Endothelial cell of umbilical vein (primary cell): Measurements from ENCODE around the gene PLEKHG4B. TPM values are rescaled to one million over a fixed set of nuclear protein-coding genes. Genes with fewer than 3 reads are reported as not detected.

Source experiments
- BruUV-seq: library from RNA; stranded (reverse); fragments of 400-500 nt; replicated peaks from 2 replicates; lab custom pipeline; 2021; lab: Mats Ljungman, UMichigan
- CTCF ChIA-PET: fragments of 300-600, 350-600 bp; sonication (Branson Sonifier 250); formaldehyde crosslinking; loops from one replicate; lab custom pipeline; 2021; ENCODE audit warnings: antibody characterized with exemption, inconsistent platforms; lab: Charles Lee
- POLR2A ChIA-PET: fragments of 300-600, 350-600 bp; sonication (Branson Sonifier 250); formaldehyde crosslinking; loops from one replicate; lab custom pipeline; 2021; ENCODE audit warnings: antibody characterized with exemption, inconsistent platforms; lab: Charles Lee
- DNase-seq: peaks from one replicate; pipeline ENCODE4 v3.0.0-alpha.2; 2011; ENCODE audit warnings: low read depth, low spot score
- FAIRE-seq: peaks from 2 replicates; lab custom pipeline; 2011; peaks lifted over from hg19 to GRCh38; lab: Jason Lieb, UNC
- H2AFZ ChIP-seq: 2 replicates; pipeline ENCODE4 v1.6.0; 2012; ENCODE audit warnings: low read depth, low read length, control low read depth, inconsistent platforms
- H3K27ac ChIP-seq: 2 replicates; pipeline ENCODE4 v1.5.1; 2011; ENCODE audit warnings: low read depth, mild to moderate bottlenecking, control low read depth, low read length, moderate library complexity; ENCODE audit not compliant: insufficient read depth
- H3K27me3 ChIP-seq, 2 experiments: 2 replicates each; pipeline versions ENCODE4 v1.6.0 to v1.6.1; 2011; ENCODE audit warnings: low read length in 2 of 2, mixed read lengths in 1 of 2; ENCODE audit not compliant: control insufficient read depth in 2 of 2, insufficient read depth in 2 of 2
- H3K36me3 ChIP-seq, 2 experiments: 2 replicates in 1 of 2; 3 replicates in 1 of 2; pipeline ENCODE4 v1.5.1; 2011; ENCODE audit warnings: low read length in 2 of 2, mild to moderate bottlenecking in 1 of 2, moderate library complexity in 1 of 2; ENCODE audit not compliant: control insufficient read depth in 2 of 2, insufficient read depth in 2 of 2; ENCODE audit errors: extremely low read depth in 1 of 2
- H3K4me1 ChIP-seq: 3 replicates; pipeline ENCODE4 v1.5.1; 2011; ENCODE audit warnings: mild to moderate bottlenecking, low read length; ENCODE audit not compliant: control insufficient read depth, insufficient read depth; ENCODE audit errors: extremely low read depth
- H3K4me2 ChIP-seq: 2 replicates; pipeline ENCODE4 v1.6.1; 2011; ENCODE audit warnings: low read length, control low read depth, mixed read lengths; ENCODE audit not compliant: insufficient read depth
- H3K4me3 ChIP-seq, 3 experiments: fragments of 200-600 bp in 1 of 3; sonication (generic), shearing (Covaris generic) in 1 of 3; replicated peaks in 1 of 3; 2 replicates each; pipeline ENCODE4 v1.5.1; 2011 to 2016; ENCODE audit warnings: control low read depth in 3 of 3, low read length in 3 of 3, mild to moderate bottlenecking in 2 of 3, inconsistent platforms in 1 of 3, low read depth in 1 of 3, moderate library complexity in 1 of 3; ENCODE audit not compliant: insufficient read depth in 1 of 3
- H3K79me2 ChIP-seq: 2 replicates; pipeline ENCODE4 v1.6.0; 2012; ENCODE audit warnings: low read length, inconsistent platforms; ENCODE audit not compliant: control insufficient read depth, insufficient read depth
- H3K9ac ChIP-seq: replicated peaks from 2 replicates; pipeline ENCODE3; 2011; ENCODE audit warnings: low read length, control low read depth; ENCODE audit not compliant: insufficient read depth; ENCODE audit errors: extremely low read depth
- H3K9me1 ChIP-seq: replicated peaks from 3 replicates; pipeline ENCODE4 v1.6.0; 2011; ENCODE audit warnings: mild to moderate bottlenecking, low read length; ENCODE audit not compliant: control insufficient read depth, insufficient read depth; ENCODE audit errors: extremely low read depth
- H3K9me3 ChIP-seq: replicated peaks from 2 replicates; pipeline ENCODE4 v1.5.1; 2012; ENCODE audit warnings: low read length, inconsistent platforms; ENCODE audit not compliant: control insufficient read depth, insufficient read depth
- H4K20me1 ChIP-seq: replicated peaks from 2 replicates; pipeline ENCODE3; 2011; ENCODE audit warnings: mild to moderate bottlenecking, low read length; ENCODE audit not compliant: control insufficient read depth, insufficient read depth; ENCODE audit errors: extremely low read depth
- EZH2 ChIP-seq: IDR thresholded peaks from 2 replicates; pipeline ENCODE4 v1.6.1; 2012; ENCODE audit warnings: borderline replicate concordance, low read depth, mild to moderate bottlenecking, moderate library complexity, low read length, inconsistent platforms; ENCODE audit not compliant: severe bottlenecking
- FOS ChIP-seq: IDR thresholded peaks from 2 replicates; pipeline ENCODE4 v1.6.1; 2011; ENCODE audit warnings: mild to moderate bottlenecking, low read length, moderate library complexity, borderline replicate concordance; ENCODE audit not compliant: insufficient read depth
- GATA2 ChIP-seq: IDR thresholded peaks from 2 replicates; pipeline ENCODE4 v1.7.0; 2011; ENCODE audit warnings: low read depth, mild to moderate bottlenecking, moderate library complexity, mixed read lengths, low read length; ENCODE audit not compliant: insufficient read length, insufficient read depth
- JUN ChIP-seq: IDR thresholded peaks from 2 replicates; pipeline ENCODE4 v1.6.1; 2011; ENCODE audit warnings: borderline replicate concordance, low read depth; ENCODE audit not compliant: insufficient read length, insufficient read depth
- MYC ChIP-seq: IDR thresholded peaks from one replicate; pipeline ENCODE4 v1.6.1; 2011; ENCODE audit warnings: mild to moderate bottlenecking, low read depth, low read length
- POLR2A ChIP-seq: IDR thresholded peaks from 2 replicates; pipeline ENCODE4 v1.6.1; 2012; ENCODE audit warnings: low read depth, mild to moderate bottlenecking, control low read depth, low read length
- POLR2AphosphoS5 ChIP-seq: IDR thresholded peaks from 2 replicates; pipeline ENCODE4 v1.6.1; 2012; ENCODE audit warnings: low read depth, mild to moderate bottlenecking, control low read depth, low read length, moderate library complexity; ENCODE audit not compliant: insufficient read depth
- dilution Hi-C: fragments of 300-500 bp; cut with MboI; formaldehyde crosslinking; loops from one replicate; pipeline ENCODE4 v1.15.0; 2019; ENCODE audit warnings: low sequenced_read_pairs; ENCODE audit not compliant: extremely low pct_ligation_motif_present
- intact Hi-C: fragments of 100-400 bp; cut with micrococcal nuclease; formaldehyde crosslinking; loops from one replicate; pipeline ENCODE4 v1.10.0; 2022
- polyA plus RNA-seq, 4 experiments: library from polyadenylated mRNA; depleted of rRNA in 3 of 4; stranded (reverse) in 3 of 4; unstranded in 1 of 4; fragments of >200 nt; gene quantifications; 2 replicates each; pipeline versions ENCODE4 v1.2.1 to v1.2.3, GENCODE V29; 2011 to 2012; ENCODE audit warnings: missing spikeins in 1 of 4
- total RNA-seq: library from RNA; stranded (reverse); gene quantifications from 2 replicates; pipeline ENCODE4 v1.2.3, GENCODE V29; 2021
- TF ChIP-seq, protein P1 (sequence below), 2 donors: IDR thresholded peaks; 1 replicate in 1 of 2; 2 replicates in 1 of 2; pipeline ENCODE4 v1.5.1; 2011; ENCODE audit warnings: low read length in 2 of 2, mild to moderate bottlenecking in 2 of 2, moderate library complexity in 2 of 2, control low read depth in 1 of 2, inconsistent platforms in 1 of 2, low read depth in 1 of 2; ENCODE audit not compliant: insufficient read depth in 1 of 2; ENCODE audit errors: extremely low read depth in 1 of 2
- TF ChIP-seq, protein P2 (sequence below): IDR thresholded peaks from 2 replicates; pipeline ENCODE4 v1.6.1; 2011; ENCODE audit not compliant: insufficient read depth, insufficient read length

The PLEKHG4B gene
- total and polyA plus RNA-seq, 2 donors (not counting 3 experiments of a cell fraction or from before 2014, with no cell fraction given) = not detected

DNA sequence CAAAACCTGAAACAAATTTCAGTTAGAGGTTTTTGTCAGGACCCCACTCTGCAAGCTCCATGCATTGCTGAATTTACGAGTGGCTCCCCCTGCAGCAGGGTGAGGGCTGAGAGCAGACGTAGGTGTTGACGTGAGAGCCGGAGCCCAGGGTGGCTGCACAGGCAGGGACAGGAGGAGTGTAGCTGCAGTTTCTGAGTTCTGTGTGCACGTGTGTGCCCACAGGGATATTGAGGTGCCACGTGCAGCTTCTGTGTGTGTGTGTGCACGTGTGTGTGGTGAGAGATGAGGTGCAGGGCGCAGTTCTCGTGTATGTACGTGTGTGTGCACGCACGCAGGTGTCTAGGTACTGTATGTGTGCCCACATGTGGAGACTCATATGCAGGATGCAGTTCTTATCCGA lies 14.6 kb downstream of the PLEKHG4B start:
- Histone ChIP-seq H3K4me1 (no peaks in the 10 kb centered on the region), H3K4me2 (no peak overlapping the region), H3K9ac (no peak overlapping the region), H3K27ac (no peak overlapping the region), H3K9me1 (no peaks in the 10 kb centered on the region), H3K9me3 (no peaks in the 10 kb centered on the region), H4K20me1 (no peaks in the 10 kb centered on the region), H3K27me3 (peaks cover 0 to 6% of the 10 kb centered on the region in 2 experiments), H3K36me3 (no peaks in the 10 kb centered on the region), H3K4me3 (no peak overlapping the region), H2AFZ (no peak overlapping the region), H3K79me2 (no peaks in the 10 kb centered on the region)
- POLR2A ChIA-PET = no interaction called here
- TF ChIP-seq, protein P1, sequence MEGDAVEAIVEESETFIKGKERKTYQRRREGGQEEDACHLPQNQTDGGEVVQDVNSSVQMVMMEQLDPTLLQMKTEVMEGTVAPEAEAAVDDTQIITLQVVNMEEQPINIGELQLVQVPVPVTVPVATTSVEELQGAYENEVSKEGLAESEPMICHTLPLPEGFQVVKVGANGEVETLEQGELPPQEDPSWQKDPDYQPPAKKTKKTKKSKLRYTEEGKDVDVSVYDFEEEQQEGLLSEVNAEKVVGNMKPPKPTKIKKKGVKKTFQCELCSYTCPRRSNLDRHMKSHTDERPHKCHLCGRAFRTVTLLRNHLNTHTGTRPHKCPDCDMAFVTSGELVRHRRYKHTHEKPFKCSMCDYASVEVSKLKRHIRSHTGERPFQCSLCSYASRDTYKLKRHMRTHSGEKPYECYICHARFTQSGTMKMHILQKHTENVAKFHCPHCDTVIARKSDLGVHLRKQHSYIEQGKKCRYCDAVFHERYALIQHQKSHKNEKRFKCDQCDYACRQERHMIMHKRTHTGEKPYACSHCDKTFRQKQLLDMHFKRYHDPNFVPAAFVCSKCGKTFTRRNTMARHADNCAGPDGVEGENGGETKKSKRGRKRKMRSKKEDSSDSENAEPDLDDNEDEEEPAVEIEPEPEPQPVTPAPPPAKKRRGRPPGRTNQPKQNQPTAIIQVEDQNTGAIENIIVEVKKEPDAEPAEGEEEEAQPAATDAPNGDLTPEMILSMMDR (IDR thresholded peaks at IDR 0.05; ENCODE audit: extremely low read depth in 1 of 2, insufficient read depth in 1 of 2, low read depth in 1 of 2, low read length in 2 of 2) = no peak
- TF ChIP-seq FOS = no peak
- TF ChIP-seq GATA2 = no peak
- TF ChIP-seq POLR2A = no peak
- TF ChIP-seq POLR2AphosphoS5 = no peak
- no peak for TF ChIP-seq EZH2
- TF ChIP-seq, protein P2, sequence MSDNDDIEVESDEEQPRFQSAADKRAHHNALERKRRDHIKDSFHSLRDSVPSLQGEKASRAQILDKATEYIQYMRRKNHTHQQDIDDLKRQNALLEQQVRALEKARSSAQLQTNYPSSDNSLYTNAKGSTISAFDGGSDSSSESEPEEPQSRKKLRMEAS = no peak
- TF ChIP-seq JUN = no peak
- TF ChIP-seq MYC = no peak
- DNase-seq = no peak
- intact Hi-C loops = no loop called here
- dilution Hi-C loops = no loop called here
- no peak for FAIRE-seq
- CTCF ChIA-PET = interaction anchor here (1.4 kb wide), 1 partner anchor 19 kb away, joined by 3 read pairs; no protein-coding TSS in a partner anchor
- BruUV-seq = no TSS peak
